Lung (tissue), 12 donors: ENCODE measurements around the gene KDM5B. TPM values are rescaled to one million over a fixed set of nuclear protein-coding genes. Genes with fewer than 3 reads are reported as not detected.

Source experiments
- ATAC-seq: fragments of 200-7000 bp; cut with Tn5 transposase; one replicate; pipeline ENCODE4 v1.9.1; 2020; ENCODE audit warnings: moderate number of reproducible peaks; ENCODE audit not compliant: insufficient read depth, low FRiP score
- DNase-seq, 3 donors: peaks; one replicate each; pipeline ENCODE4 v3.0.0-alpha.2; 2013 to 2017
- H3K27ac ChIP-seq, 2 donors: one replicate each; pipeline ENCODE4 v1.5.1; 2013; ENCODE audit warnings: mild to moderate bottlenecking in 2 of 2, moderate library complexity in 2 of 2, control low read depth in 1 of 2, inconsistent platforms in 1 of 2, low read depth in 1 of 2, low read length in 1 of 2
- H3K27me3 ChIP-seq, 3 donors: one replicate each; pipeline ENCODE4 v1.5.1; 2013; ENCODE audit warnings: low read length in 2 of 3; ENCODE audit not compliant: control insufficient read depth in 3 of 3, insufficient read depth in 3 of 3
- H3K36me3 ChIP-seq, 4 donors: one replicate each; pipeline ENCODE4 v1.5.1; 2013; ENCODE audit warnings: low read length in 4 of 4, mild to moderate bottlenecking in 1 of 4, moderate library complexity in 1 of 4; ENCODE audit not compliant: control insufficient read depth in 4 of 4, insufficient read depth in 4 of 4
- H3K4me1 ChIP-seq, 5 donors: one replicate each; pipeline ENCODE4 v1.5.1; 2013; ENCODE audit warnings: low read length in 5 of 5, mild to moderate bottlenecking in 2 of 5, moderate library complexity in 1 of 5; ENCODE audit not compliant: control insufficient read depth in 5 of 5, insufficient read depth in 5 of 5
- H3K4me3 ChIP-seq: one replicate; pipeline ENCODE4 v1.5.1; 2013; ENCODE audit warnings: mild to moderate bottlenecking, control low read depth, moderate library complexity
- H3K9ac ChIP-seq, 2 donors: one replicate each; pipeline ENCODE4 v1.5.1; 2013; ENCODE audit warnings: low read length in 2 of 2, control low read depth in 1 of 2; ENCODE audit not compliant: insufficient read depth in 1 of 2
- H3K9me3 ChIP-seq, 4 donors: one replicate each; pipeline ENCODE4 v1.5.1; 2013; ENCODE audit warnings: low read length in 3 of 4, mild to moderate bottlenecking in 1 of 4, moderate library complexity in 1 of 4; ENCODE audit not compliant: control insufficient read depth in 4 of 4, insufficient read depth in 3 of 4
- CTCF ChIP-seq: IDR thresholded peaks from 2 replicates; pipeline ENCODE4 v1.5.1; 2012; ENCODE audit warnings: mild to moderate bottlenecking; ENCODE audit errors: control extremely low read depth, extremely low read depth
- WGBS, 2 donors: extraction: QIAGEN DNeasy Blood & Tissue Kit; methylation state at CpG; one replicate each; pipeline ENCODE4 v1.1.7; 2013; 5-methylcytosine and 5-hydroxymethylcytosine counted together
- polyA plus RNA-seq, 2 donors: library from polyadenylated mRNA; stranded (reverse); fragments of 200-250 nt; gene quantifications; one replicate each; pipeline ENCODE4 v1.2.1, GENCODE V29; 2013
- total RNA-seq, 2 donors: library from RNA; depleted of rRNA in 1 of 2; stranded (reverse); fragments of >200 nt in 1 of 2; gene quantifications; one replicate each; pipeline ENCODE4 v1.2.1, GENCODE V29; 2014 to 2021
- donor health status: control.
- donor health status: control.
- donor health status: Bipolar disorder and iron deficiency.
- donor health status: healthy.
- donor health status: DM: yes; HTN: yes; CAD: no.

KDM5B gene
- total and polyA plus RNA-seq, 4 donors, result 11.2 to 247 (median 31.6) TPM

GRCh38 chr1:202802998-202803932 is 5.0 kb downstream of the KDM5B start:
- Histone ChIP-seq H3K36me3 (peaks cover 0 to 2% (median 0%) of the 10 kb centered on the region in 4 donors), H3K4me3 (no peak overlapping the region), H3K4me1 (peaks cover 2 to 25% (median 13%) of the 10 kb centered on the region in 5 donors), H3K9me3 (no peaks in the 10 kb centered on the region), H3K9ac (no peak overlapping the region), H3K27me3 (no peaks in the 10 kb centered on the region), H3K27ac (no peak overlapping the region)
- DNase-seq (peak in 2 of 3 donors; percentile 7 to 33), ATAC-seq (no peak)
- WGBS, 2 donors, result 64 to 71% methylated on average over 15 of the region's 15 CpGs
- no peak for TF ChIP-seq CTCF

GRCh38 chr1:202802034-202802433 is 6.2 kb downstream of the KDM5B start:
- no peak overlapping the region for H3K9ac ChIP-seq
- no peaks in the 10 kb centered on the region for H3K27me3 ChIP-seq
- no peak overlapping the region for H3K4me3 ChIP-seq
- ATAC-seq, result no peak
- peaks cover 3 to 25% (median 13%) of the 10 kb centered on the region in 5 donors for H3K4me1 ChIP-seq
- DNase-seq, result no peak
- no peak overlapping the region for H3K27ac ChIP-seq
- no peaks in the 10 kb centered on the region for H3K9me3 ChIP-seq
- peaks cover 0 to 2% (median 0%) of the 10 kb centered on the region in 4 donors for H3K36me3 ChIP-seq
- WGBS, 2 donors, result 62 to 77% methylated on average over 2 of the region's 2 CpGs
- TF ChIP-seq CTCF, result no peak

GRCh38 chr1:202801175-202801574 is 7.0 kb downstream of the KDM5B start:
- peaks cover 4 to 20% (median 10%) of the 10 kb centered on the region in 5 donors for H3K4me1 ChIP-seq
- no peak overlapping the region for H3K4me3 ChIP-seq
- TF ChIP-seq CTCF, result no peak
- ATAC-seq (no peak), DNase-seq (no peak)
- no peak overlapping the region for H3K9ac ChIP-seq
- H3K27ac ChIP-seq, result no peak overlapping the region
- no peaks in the 10 kb centered on the region for H3K9me3 ChIP-seq
- no peaks in the 10 kb centered on the region for H3K27me3 ChIP-seq
- peaks cover 0 to 2% (median 0%) of the 10 kb centered on the region in 4 donors for H3K36me3 ChIP-seq
- 96 to 97% methylated on average over 2 of the region's 2 CpGs for WGBS, 2 donors
